MV-4-11 (cell line): Measurements from ENCODE around the gene MSLN.
A peak's percentile ranks its signal among the peaks of the same experiment; 100 is the strongest.
"Not testable (repeated sequence)": the region's sequence is repeated elsewhere in the genome, so short reads cannot be mapped to it uniquely, and the experiment has no call there.

Experiments used
- DNase-seq: peaks from one replicate; lab custom pipeline; 2025; lab: John Stamatoyannopoulos, UW

MSLN gene

DNA sequence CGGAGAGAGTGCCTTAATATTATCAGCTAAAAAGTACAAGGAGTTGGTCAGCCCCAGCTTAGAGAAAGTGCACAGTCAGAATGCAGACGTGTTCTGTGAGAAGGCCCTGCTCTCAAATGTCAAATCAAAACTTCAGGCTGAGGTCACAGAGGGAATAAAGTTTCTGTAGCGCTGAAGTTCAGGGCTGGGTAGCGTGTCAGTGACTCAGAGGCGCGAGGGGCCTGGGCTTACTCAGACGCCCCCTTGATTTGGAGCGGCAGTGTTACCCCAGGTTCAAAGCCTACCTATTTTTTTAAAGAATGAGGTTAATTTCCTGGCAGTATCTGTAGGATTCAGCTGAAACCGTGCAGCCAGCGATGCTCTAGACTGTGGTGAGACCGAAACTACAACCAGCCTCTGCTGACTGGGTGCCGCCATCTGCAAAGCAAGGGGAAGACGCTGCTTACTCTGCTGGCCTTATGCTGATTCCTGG, 24.5 kb upstream of the MSLN start:
- DNase-seq, result no peak

DNA sequence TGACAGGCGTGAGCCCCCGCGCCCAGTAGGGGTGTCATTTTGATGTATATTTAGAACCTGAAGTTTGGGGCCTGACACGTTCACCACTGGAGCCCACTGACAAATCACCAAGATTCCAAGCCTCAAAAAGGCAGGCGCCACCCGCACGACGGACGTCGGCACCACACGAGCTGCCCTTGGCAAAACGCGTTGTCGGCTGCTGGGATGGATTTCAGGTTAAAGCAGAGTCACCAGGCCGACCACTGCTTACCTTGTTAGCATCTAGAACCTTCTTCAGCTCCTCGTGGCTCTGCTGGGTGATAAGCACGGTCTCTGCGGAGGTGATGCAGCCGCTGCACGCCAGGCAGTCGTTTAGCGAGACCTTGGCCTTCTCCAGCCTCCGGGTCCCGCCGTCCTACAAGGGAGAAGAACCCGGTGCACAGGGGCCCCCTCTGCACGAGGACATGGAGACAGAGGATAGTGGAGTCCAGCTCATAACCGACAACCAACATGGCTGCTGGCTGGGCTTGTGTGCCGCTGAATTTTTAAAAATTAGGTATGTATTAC, 23.5 kb upstream of the MSLN start:
- DNase-seq, result no peak

GRCh38 chr16:739560-740458, 20.7 kb upstream of the MSLN start:
- DNase-seq, result no peak

GRCh38 chr16:740459-740763, 20.1 kb upstream of the MSLN start:
- DNase-seq, result no peak

GRCh38 chr16:740764-741505, 19.6 kb upstream of the MSLN start, which contains the start of gene CIAO3:
CIAO3 (minus strand) TSS chr16:740997; CDS start chr16:740985, 12 bp downstream.
- peak; percentile 74 for DNase-seq

DNA sequence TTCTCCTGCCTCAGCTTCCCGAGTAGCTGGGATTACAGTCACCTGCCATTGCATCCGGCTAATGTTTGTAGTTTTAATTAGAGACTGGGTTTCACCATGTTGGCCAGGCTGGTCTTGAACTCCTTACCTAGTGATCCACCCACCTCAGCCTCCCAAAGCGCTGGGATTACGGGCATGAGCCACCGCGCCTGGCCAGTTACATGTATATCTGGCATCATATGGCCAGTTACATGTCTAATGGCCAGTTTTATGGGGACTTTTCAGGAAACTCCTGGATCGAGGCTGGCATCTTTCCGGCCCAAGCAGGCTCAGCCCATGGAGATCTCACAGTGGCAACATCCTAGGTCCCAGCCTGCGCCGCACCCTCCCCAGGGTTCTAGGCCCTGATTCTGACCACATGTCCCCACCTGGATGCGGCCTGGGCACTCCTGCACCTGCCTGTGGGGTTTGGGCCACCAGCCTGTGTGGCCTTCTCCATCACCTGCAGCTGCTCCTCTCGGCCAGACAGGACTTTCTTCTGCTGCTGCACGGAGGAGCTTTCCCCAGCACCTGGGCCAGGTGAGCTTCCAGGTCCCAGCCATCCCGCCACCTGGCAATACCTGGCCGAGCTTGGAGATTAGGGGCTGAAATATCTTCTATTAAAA, 18.4 kb upstream of the MSLN start:
- DNase-seq, result no peak

DNA sequence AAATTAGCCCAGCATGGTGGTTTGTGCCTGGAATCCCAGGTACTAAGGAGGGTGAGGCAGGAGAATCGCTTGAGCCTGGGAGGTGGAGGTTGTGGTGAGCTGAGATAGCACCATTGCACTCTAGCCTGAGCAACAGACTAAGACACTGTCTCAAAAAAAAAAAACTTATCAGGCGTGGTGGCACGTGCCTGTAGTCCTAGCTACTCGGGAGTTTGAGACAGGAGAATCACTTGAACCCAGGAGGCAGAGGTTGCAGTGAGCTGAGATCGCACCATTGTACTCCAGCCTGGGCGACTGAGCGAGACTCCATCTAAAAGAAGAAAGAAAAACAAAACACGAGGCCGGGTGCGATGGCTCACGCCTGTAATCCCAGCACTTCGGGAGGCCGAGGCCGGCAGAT, 17.6 kb upstream of the MSLN start:
- not testable (repeated sequence) for DNase-seq

DNA sequence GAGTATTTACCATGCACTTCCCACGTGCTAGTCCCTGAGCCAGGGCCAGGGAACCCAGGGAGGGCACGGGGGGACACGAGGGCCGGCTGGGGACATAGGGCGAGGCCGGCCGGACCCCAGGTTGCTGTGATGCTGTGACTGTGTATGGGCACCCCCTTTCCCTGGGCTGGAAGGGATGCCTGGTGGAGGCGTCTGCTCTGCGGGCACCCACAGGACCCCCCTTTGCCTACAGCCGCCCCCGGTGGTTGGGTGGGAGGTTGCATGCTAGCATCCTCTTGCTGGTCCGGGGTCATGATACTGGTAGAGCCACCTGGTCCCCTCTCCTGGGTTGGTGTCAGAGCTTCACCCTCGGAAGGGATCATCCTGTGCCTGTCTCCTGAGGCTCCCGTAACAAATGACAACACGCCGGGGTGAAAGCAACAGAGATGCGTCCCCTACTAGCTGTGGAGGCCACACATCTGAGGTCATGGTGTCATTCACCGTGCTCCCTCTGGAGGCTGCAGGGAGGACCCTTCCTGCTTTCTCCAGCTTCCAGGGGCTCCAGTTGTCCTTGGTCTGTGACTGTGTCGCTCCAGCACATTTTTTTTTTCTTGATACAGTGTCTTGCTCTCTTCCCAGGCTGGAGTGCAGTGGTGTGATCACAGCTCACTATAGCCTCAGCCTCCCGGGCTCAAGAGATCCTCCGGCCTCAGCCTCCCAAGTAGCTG, 16.6 kb upstream of the MSLN start:
- no peak for DNase-seq

DNA sequence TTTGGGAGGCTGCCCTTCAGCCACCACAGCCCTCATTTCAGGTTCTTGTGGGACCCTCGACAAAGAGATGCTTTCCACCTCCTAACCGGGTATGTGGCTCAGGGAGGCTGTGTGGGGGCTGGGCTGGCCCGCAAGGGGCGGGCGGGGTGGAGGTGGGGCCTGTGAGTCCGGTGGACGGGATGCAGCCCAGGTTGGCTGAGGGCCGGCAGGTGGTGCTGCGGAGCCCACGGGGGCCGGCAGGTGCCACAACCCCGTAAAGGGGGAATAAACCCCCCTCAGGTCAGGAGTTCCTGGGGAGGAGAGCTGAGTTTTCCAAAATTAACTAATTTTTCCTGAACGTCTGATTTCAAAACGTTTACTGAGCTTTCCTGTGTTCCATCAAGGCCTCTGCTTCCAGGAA, 14.8 kb upstream of the MSLN start:
- DNase-seq, result no peak

- no peak for DNase-seq
Observed at GRCh38 chr16:746637-747036, 13.9 kb upstream of the MSLN start.

DNA sequence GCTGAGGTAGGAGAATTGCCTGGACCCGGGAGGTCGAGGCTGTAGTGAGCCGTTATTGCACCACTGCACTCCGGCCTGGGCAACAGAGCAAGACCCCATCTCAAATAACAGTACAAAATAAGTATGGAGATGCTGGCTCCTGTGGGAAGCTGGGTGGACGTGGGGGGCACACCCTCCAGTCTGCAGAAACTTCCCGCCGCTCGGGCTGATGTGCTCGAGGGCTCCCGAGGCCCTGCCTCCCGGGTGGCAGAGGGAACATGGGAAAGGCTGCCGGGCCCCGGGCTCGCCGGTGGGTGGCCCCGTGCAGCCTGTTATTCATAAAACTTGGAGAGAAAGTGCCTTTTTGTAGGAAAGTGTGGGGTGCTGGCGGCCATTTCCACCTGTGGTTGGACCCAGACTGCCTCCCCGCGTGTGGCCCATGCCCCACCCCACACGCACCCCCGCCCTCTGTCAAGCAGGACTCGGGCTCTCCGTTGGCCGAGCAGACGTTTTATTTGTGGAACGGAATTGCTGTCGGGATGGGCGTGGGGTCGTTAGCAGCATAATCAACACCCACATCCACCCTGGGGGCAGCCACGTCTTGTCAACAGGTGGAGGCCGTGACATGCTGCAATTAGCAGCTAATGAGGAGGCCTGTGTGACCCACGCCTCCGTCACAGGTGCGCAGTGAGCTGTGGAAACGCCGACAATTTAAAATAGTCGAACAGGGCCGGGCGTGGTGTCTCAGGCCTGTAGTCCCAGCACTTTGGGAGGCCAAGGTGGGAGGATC, 12.4 kb upstream of the MSLN start:
- DNase-seq, result no peak

DNA sequence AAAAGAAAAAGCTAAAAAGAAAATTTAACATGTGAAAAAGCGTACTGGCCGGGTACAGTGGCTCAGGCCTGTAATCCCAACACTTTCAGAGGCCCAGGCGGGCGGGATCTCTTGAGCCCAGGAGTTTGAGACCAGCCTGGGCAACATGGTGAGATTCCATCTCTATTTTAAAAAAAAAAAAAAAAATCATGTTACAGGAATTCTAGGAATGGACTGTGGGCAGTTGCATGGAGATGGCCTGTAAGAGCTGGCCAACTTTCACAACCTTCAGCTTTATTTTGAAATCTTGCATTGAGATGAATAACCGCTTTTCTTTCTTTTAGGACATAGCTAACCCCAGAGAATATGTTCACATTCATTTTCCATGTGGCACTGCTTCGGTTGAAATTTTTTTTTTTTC, 11.5 kb upstream of the MSLN start:
- DNase-seq, result no peak

GRCh38 chr16:750485-750884, 10.0 kb upstream of the MSLN start:
- no peak for DNase-seq

DNA sequence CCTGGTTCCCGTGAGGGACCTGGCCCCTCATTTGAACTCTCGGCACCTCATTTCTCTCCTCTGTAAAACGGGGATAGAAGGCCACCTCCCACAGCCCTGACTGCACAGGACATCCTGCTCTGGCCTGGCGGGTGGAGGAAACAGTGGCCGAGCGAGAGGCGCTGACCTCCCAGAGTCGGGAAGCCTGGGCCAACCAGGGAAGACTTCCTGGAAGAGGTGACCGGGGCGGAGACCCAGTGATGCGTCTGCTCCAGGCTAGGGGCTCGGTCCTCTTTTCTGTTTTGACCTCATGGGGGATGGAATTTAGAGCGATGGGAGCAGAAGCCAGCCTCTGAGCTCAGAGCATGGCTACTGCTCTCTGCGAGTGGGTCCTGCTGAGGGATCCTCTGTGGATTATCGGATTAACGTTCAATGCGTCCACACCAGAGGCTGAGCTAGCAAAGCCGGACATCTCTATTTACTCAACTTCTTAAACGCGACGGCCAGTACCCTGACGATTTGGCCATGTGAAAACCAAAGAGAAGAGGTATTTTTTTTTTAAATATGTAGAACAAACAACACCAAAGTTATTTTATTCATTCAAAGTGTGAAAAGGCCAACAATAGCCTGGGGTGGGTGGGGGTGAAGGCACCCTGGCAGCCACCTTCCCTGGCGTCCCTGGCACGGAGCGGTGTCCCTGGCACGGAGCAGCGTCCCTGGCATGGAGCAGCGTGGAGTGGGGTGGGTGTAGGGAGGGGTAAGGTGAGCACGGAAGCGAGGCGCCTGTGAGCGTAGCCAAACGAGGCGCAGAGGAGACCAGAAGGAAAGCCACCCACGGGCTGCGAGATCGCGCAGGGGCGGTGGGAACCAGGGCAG, 9.2 kb upstream of the MSLN start:
- no peak for DNase-seq

GRCh38 chr16:752007-752312, 8.6 kb upstream of the MSLN start:
- DNase-seq, result no peak

- DNase-seq, result not testable (repeated sequence)
Observed at GRCh38 chr16:754121-754607, 6.4 kb upstream of the MSLN start.

DNA sequence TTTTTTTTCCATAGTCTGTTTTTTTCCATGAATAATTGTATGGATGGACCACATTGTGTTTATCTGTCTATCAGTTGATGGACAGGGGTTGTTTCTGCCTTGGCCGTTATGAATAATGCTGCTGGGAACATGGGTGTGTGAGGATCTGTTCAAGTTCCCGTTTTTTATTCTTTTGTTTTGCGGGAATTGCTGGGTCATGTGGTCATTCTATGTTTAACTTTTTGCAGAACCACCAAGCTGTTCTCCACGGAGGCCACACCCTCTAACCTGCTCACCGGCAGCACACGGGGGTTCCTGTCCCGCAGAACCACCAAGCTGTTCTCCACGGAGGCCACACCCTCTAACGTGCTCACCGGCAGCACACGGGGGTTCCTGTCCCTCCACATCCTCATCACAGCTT, 5.9 kb upstream of the MSLN start:
- peak; percentile 84 for DNase-seq

GRCh38 chr16:756428-756827, 4.1 kb upstream of the MSLN start:
- no peak for DNase-seq

GRCh38 chr16:759110-759910, 1.2 kb upstream of the MSLN start:
- DNase-seq, result no peak
